Calu3 (cell line): Measurements from ENCODE around the gene FOSB. TPM values are rescaled to one million over a fixed set of nuclear protein-coding genes. Genes with fewer than 3 reads are reported as not detected.

Source experiments
- BruUV-seq: library from RNA; stranded (reverse); fragments of 400-500 nt; replicated peaks from 2 replicates; lab custom pipeline; 2021; lab: Mats Ljungman, UMichigan
- CTCF ChIA-PET: fragments of 300-600 bp; sonication (Branson Sonifier 250); formaldehyde crosslinking; loops from one replicate; lab custom pipeline; 2022; ENCODE audit warnings: antibody characterized with exemption; lab: Charles Lee
- DNase-seq: peaks from one replicate; pipeline ENCODE4 v3.0.0; 2022
- H3K27ac Mint-ChIP-seq: one replicate; pipeline ENCODE4 v1.8.0; 2022; ENCODE audit warnings: mixed read lengths; ENCODE audit not compliant: unreplicated experiment
- H3K27me3 Mint-ChIP-seq: one replicate; pipeline ENCODE4 v1.8.0; 2022; ENCODE audit warnings: mixed read lengths; ENCODE audit not compliant: unreplicated experiment
- H3K36me3 Mint-ChIP-seq: one replicate; pipeline ENCODE4 v1.8.0; 2022; ENCODE audit warnings: mild to moderate bottlenecking, moderate library complexity, mixed read lengths; ENCODE audit not compliant: insufficient read depth, unreplicated experiment
- H3K4me1 Mint-ChIP-seq: one replicate; pipeline ENCODE4 v1.8.0; 2022; ENCODE audit warnings: mild to moderate bottlenecking, low read depth, mixed read lengths; ENCODE audit not compliant: unreplicated experiment
- H3K4me3 Mint-ChIP-seq: one replicate; pipeline ENCODE4 v1.8.0; 2022; ENCODE audit warnings: mild to moderate bottlenecking, low read depth, moderate library complexity, mixed read lengths; ENCODE audit not compliant: unreplicated experiment
- H3K9me3 Mint-ChIP-seq: one replicate; pipeline ENCODE4 v1.8.0; 2022; ENCODE audit warnings: low read depth, mixed read lengths; ENCODE audit not compliant: unreplicated experiment
- CTCF ChIP-seq: fragments of 200-600 bp; IDR thresholded peaks from one replicate; pipeline ENCODE4 v1.8.0; 2022; ENCODE audit warnings: antibody characterized with exemption; ENCODE audit not compliant: unreplicated experiment
- intact Hi-C: fragments of 100-400 bp; cut with micrococcal nuclease; formaldehyde crosslinking; loops from one replicate; pipeline ENCODE4 v1.10.0; 2022; ENCODE audit not compliant: unreplicated experiment
- total RNA-seq: library from RNA; stranded (reverse); gene quantifications from 2 replicates; pipeline ENCODE4 v1.2.3, GENCODE V29; 2022

Gene FOSB
- total RNA-seq, 1 experiment from 2014 or later: 23.8 TPM

GRCh38 chr19:45437328-45437727, 30.5 kb upstream of the FOSB start:
- no peak for DNase-seq
- H3K4me1 Mint-ChIP-seq: peaks cover 16% of the 10 kb centered on the region
- no TSS peak for BruUV-seq
- no peak overlapping the region for H3K27ac Mint-ChIP-seq
- peaks cover 22% of the 10 kb centered on the region for H3K36me3 Mint-ChIP-seq
- TF ChIP-seq CTCF: no peak
- CTCF ChIA-PET: interaction anchor here (0.7 to 1.1 kb wide), 2 partner anchors 41 to 344 kb away, joined by 3 to 4 read pairs; partner anchors contain the start of gene PPP1R37
- no peaks in the 10 kb centered on the region for H3K9me3 Mint-ChIP-seq
- no peak overlapping the region for H3K4me3 Mint-ChIP-seq
- intact Hi-C loops: no loop called here
- no peaks in the 10 kb centered on the region for H3K27me3 Mint-ChIP-seq

GRCh38 chr19:45439190-45439568, 28.6 kb upstream of the FOSB start:
- Mint-ChIP-seq H3K36me3 (peaks cover 40% of the 10 kb centered on the region), H3K9me3 (no peaks in the 10 kb centered on the region), H3K4me1 (peaks cover 34% of the 10 kb centered on the region), H3K4me3 (peak overlapping the region; percentile 65), H3K27ac (no peak overlapping the region), H3K27me3 (no peaks in the 10 kb centered on the region)
- DNase-seq: no peak
- BruUV-seq: TSS peak; percentile 31
- intact Hi-C loops: loop anchor here (1.0 kb wide), 1 partner anchor 39 kb away; no protein-coding TSS in a partner anchor
- no peak for TF ChIP-seq CTCF
- CTCF ChIA-PET: interaction anchor here (0.7 to 3.2 kb wide), 23 partner anchors 8 to 261 kb away, joined by 3 to 181 read pairs (median 6); partner anchors contain the start of genes BLOC1S3, ERCC1, FOSB and OPA3

GRCh38 chr19:45439569-45440258, 28.1 kb upstream of the FOSB start:
- H3K36me3 Mint-ChIP-seq: peaks cover 46% of the 10 kb centered on the region
- H3K4me1 Mint-ChIP-seq: peaks cover 40% of the 10 kb centered on the region
- peak; percentile 100 for TF ChIP-seq CTCF
- H3K4me3 Mint-ChIP-seq: peak overlapping the region; percentile 65
- H3K27me3 Mint-ChIP-seq: no peaks in the 10 kb centered on the region
- H3K27ac Mint-ChIP-seq: peak overlapping the region; percentile 11
- CTCF ChIA-PET: interaction anchor here (0.7 to 3.2 kb wide), 23 partner anchors 9 to 262 kb away, joined by 3 to 181 read pairs (median 6); partner anchors contain the start of genes BLOC1S3, ERCC1, FOSB and OPA3
- intact Hi-C loops: loop anchor here (1.0 kb wide), 1 partner anchor 39 kb away; no protein-coding TSS in a partner anchor
- no peaks in the 10 kb centered on the region for H3K9me3 Mint-ChIP-seq
- peak; percentile 92 for DNase-seq
- BruUV-seq: no TSS peak

GRCh38 chr19:45440259-45440638, 27.5 kb upstream of the FOSB start:
- BruUV-seq: no TSS peak
- CTCF ChIA-PET: interaction anchor here (0.7 to 3.2 kb wide), 12 partner anchors 9 to 202 kb away, joined by 3 to 181 read pairs (median 7); partner anchors contain the start of genes FOSB, OPA3, PPM1N and RTN2
- DNase-seq: no peak
- H3K27me3 Mint-ChIP-seq: no peaks in the 10 kb centered on the region
- peak overlapping the region; percentile 65 for H3K4me3 Mint-ChIP-seq
- TF ChIP-seq CTCF: no peak
- intact Hi-C loops: no loop called here
- peaks cover 51% of the 10 kb centered on the region for H3K36me3 Mint-ChIP-seq
- peaks cover 44% of the 10 kb centered on the region for H3K4me1 Mint-ChIP-seq
- H3K27ac Mint-ChIP-seq: peak overlapping the region; percentile 11
- H3K9me3 Mint-ChIP-seq: no peaks in the 10 kb centered on the region
